Activated CD8-positive, alpha-beta T cell treated with anti-CD3 and anti-CD28 coated beads for 36 hours (primary cell): ENCODE measurements around the gene AOC3. TPM values are rescaled to one million over a fixed set of nuclear protein-coding genes. Genes with fewer than 3 reads are reported as not detected.
"Not testable (repeated sequence)": the region's sequence is repeated elsewhere in the genome, so short reads cannot be mapped to it uniquely, and the experiment has no call there.

Experiments used
- ATAC-seq: fragments of 200-7000 bp; cut with Tn5 transposase; one replicate; pipeline ENCODE4 v1.10.0; 2021; ENCODE audit warnings: mild to moderate bottlenecking, moderate library complexity
- CTCF ChIA-PET: fragments of 350-600 bp; sonication (Branson Sonifier 250); formaldehyde crosslinking; loops from one replicate; lab custom pipeline; 2021; ENCODE audit warnings: antibody characterized with exemption; lab: Charles Lee
- POLR2A ChIA-PET: fragments of 350-600 bp; sonication (Branson Sonifier 250); formaldehyde crosslinking; loops from one replicate; lab custom pipeline; 2021; ENCODE audit warnings: antibody characterized with exemption; lab: Charles Lee
- DNase-seq: peaks from one replicate; pipeline ENCODE4 v3.0.0-alpha.2; 2020
- H3K27ac Mint-ChIP-seq: one replicate; pipeline ENCODE4 v1.8.0; 2021; ENCODE audit warnings: mild to moderate bottlenecking, mixed read lengths
- H3K27me3 Mint-ChIP-seq: one replicate; pipeline ENCODE4 v1.8.0; 2021; ENCODE audit warnings: mixed read lengths
- H3K36me3 Mint-ChIP-seq: one replicate; pipeline ENCODE4 v1.8.0; 2021; ENCODE audit warnings: low read depth, mixed read lengths
- H3K4me1 Mint-ChIP-seq: one replicate; pipeline ENCODE4 v1.8.0; 2021; ENCODE audit warnings: low read depth, mixed read lengths
- H3K4me3 Mint-ChIP-seq: one replicate; pipeline ENCODE4 v1.8.0; 2021; ENCODE audit warnings: mild to moderate bottlenecking, moderate library complexity, mixed read lengths
- H3K9me3 Mint-ChIP-seq: one replicate; pipeline ENCODE4 v1.8.0; 2021; ENCODE audit warnings: mixed read lengths
- intact Hi-C: fragments of 100-400 bp; cut with micrococcal nuclease; formaldehyde crosslinking; loops from one replicate; pipeline ENCODE4 v1.10.0; 2022
- total RNA-seq, 2 experiments: library from RNA; stranded (reverse); gene quantifications; one replicate each; pipeline ENCODE4 v1.2.3, GENCODE V29; 2021
- TF ChIP-seq, protein P1 (sequence below): fragments of 200-600 bp; IDR thresholded peaks from one replicate; pipeline ENCODE4 v1.8.0; 2022; ENCODE audit warnings: antibody characterized with exemption, mild to moderate bottlenecking

AOC3 gene
- total RNA-seq, 2 experiments from 2014 or later = 2.0 to 2.9 TPM

DNA sequence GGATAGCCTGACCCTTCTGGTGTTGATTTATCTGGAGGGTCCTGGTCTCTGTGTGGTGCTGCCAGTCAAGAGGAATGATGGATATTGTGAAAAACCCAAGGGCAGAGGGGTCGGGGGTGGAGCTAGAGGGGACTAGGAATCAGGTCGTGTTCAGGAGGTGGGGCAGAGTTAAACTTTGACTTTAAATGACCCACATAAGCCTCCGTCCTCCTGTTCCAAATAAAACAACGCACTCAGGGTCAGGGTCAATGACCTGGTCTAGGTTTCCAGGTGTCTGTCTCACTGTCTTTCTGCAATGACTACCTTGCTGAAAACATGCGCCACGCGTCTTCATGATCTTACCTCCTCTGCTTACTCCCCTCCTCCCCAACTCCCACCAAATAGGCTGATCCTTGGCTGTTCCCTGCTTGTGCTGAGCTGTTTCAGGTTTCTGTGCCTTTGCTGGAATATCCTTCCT lies 14.7 kb downstream of the AOC3 start:
- no peak for ATAC-seq
- H3K9me3 Mint-ChIP-seq = peaks cover 2% of the 10 kb centered on the region
- peaks cover 2% of the 10 kb centered on the region for H3K27me3 Mint-ChIP-seq
- ChIA-PET POLR2A (no interaction called here), CTCF (no interaction called here)
- TF ChIP-seq, protein P1, sequence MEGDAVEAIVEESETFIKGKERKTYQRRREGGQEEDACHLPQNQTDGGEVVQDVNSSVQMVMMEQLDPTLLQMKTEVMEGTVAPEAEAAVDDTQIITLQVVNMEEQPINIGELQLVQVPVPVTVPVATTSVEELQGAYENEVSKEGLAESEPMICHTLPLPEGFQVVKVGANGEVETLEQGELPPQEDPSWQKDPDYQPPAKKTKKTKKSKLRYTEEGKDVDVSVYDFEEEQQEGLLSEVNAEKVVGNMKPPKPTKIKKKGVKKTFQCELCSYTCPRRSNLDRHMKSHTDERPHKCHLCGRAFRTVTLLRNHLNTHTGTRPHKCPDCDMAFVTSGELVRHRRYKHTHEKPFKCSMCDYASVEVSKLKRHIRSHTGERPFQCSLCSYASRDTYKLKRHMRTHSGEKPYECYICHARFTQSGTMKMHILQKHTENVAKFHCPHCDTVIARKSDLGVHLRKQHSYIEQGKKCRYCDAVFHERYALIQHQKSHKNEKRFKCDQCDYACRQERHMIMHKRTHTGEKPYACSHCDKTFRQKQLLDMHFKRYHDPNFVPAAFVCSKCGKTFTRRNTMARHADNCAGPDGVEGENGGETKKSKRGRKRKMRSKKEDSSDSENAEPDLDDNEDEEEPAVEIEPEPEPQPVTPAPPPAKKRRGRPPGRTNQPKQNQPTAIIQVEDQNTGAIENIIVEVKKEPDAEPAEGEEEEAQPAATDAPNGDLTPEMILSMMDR = no peak
- no peak overlapping the region for H3K4me3 Mint-ChIP-seq
- H3K27ac Mint-ChIP-seq = no peak overlapping the region
- intact Hi-C loops = no loop called here
- no peak for DNase-seq
- H3K4me1 Mint-ChIP-seq = no peaks in the 10 kb centered on the region
- H3K36me3 Mint-ChIP-seq = no peaks in the 10 kb centered on the region

DNA sequence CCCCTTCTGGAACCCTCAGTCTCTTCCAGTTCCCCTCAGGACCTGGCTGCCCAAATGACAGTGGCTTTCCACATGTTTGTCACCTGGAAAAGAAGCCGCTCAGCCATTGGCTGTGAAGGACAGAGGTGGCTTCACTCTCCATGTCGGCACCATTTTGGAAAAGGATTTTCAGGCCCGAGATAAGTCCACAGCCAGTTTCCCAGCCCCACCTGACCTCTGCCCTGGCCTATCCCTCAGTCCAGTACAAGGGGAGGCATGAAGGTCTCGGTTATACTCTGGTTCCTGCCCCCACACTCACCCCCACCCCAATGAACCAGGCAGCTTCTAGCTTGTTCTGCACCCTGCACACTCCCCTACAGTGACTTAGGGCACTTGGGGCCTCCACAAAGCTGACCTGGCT lies 15.2 kb downstream of the AOC3 start:
- TF ChIP-seq, protein P1 = no peak
- no peak overlapping the region for H3K4me3 Mint-ChIP-seq
- DNase-seq = no peak
- H3K36me3 Mint-ChIP-seq = no peaks in the 10 kb centered on the region
- H3K9me3 Mint-ChIP-seq = peaks cover 2% of the 10 kb centered on the region
- intact Hi-C loops = no loop called here
- H3K27me3 Mint-ChIP-seq = peaks cover 2% of the 10 kb centered on the region
- CTCF ChIA-PET = no interaction called here
- H3K4me1 Mint-ChIP-seq = no peaks in the 10 kb centered on the region
- POLR2A ChIA-PET = no interaction called here
- no peak for ATAC-seq
- no peak overlapping the region for H3K27ac Mint-ChIP-seq

DNA sequence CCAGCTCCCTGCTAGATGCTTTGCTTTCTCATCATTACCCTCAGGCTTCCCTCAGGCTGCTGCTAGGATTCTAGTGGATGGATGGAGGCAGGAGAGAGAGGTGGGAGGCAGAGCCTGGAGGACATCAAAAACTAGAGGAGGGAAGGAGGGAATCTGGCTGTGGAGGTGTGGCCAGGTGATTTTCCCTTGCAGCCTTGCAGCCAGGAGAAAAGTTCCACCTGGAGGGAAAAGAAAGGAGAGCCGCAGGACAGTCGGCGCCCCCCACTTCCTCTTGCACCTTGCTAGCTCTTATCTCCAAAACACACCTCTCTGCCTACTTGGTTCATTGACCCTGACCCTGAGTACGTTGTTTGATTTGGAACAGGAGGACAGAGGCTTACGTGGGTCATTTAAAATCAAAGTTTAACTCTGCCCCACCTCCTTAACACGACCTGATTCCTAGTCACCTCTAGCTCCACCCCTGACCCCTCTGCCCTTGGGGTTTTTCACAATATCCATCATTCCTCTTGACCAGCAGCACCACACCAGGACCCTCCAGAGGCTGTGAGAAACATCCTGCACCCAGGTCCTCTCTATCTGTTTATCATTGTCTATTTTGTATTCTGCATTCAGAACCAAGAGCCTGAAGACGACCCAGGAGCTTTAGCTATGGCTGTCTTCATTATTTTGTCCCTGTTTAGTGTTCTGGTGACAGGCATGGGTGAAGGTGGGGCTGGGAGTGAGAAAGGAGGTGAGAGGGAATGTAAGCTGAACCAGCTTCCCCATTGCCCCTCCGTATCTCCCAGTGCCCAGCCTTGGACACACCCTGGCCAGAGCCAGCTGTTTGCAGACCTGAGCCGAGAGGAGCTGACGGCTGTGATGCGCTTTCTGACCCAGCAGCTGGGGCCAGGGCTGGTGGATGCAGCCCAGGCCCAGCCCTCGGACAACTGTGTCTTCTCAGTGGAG lies 15.9 kb downstream of the AOC3 start:
- Mint-ChIP-seq H3K4me1 (no peaks in the 10 kb centered on the region), H3K4me3 (no peak overlapping the region), H3K27me3 (peaks cover 4% of the 10 kb centered on the region), H3K9me3 (peaks cover 2% of the 10 kb centered on the region), H3K27ac (no peak overlapping the region), H3K36me3 (no peaks in the 10 kb centered on the region)
- TF ChIP-seq, protein P1 = no peak
- no peak for DNase-seq
- intact Hi-C loops = no loop called here
- ATAC-seq = no peak
- ChIA-PET CTCF (no interaction called here), POLR2A (no interaction called here)

DNA sequence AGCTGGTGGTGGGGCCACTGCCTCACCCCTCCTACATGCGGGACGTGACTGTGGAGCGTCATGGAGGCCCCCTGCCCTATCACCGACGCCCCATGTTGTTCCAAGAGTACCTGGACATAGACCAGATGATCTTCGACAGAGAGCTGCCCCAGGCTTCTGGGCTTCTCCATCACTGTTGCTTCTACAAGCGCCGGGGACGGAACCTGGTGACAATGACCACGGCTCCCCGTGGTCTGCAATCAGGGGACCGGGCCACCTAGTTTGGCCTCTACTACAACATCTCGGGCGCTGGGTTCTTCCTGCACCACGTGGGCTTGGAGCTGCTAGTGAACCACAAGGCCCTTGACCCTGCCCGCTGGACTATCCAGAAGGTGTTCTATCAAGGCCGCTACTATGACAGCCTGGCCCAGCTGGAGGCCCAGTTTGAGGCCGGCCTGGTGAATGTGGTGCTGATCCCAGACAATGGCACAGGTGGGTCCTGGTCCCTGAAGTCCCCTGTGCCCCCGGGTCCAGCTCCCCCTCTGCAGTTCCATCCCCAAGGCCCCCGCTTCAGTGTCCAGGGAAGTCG lies 16.8 kb downstream of the AOC3 start:
- DNase-seq, H3K4me3 Mint-ChIP-seq, intact Hi-C loops, ATAC-seq, H3K4me1 Mint-ChIP-seq, H3K9me3 Mint-ChIP-seq, CTCF ChIA-PET, H3K27me3 Mint-ChIP-seq, POLR2A ChIA-PET, H3K27ac Mint-ChIP-seq, H3K36me3 Mint-ChIP-seq: not testable (repeated sequence)

DNA sequence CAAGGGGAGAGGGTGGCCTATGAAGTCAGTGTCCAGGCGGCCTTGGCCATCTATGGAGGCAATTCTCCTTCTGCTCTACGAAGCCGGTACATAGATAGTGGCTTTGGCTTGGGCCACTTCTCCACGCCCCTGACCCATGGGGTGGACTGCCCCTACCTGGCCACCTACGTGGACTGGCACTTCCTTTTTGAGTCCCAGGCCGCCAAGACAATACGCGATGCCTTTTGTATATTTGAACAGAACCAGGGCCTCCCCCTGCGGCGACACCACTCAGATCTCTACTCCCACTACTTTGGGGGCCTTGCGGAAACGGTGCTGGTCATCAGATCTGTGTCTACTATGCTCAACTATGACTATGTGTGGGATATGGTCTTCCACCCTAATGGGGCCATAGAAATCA lies 17.3 kb downstream of the AOC3 start:
- H3K36me3 Mint-ChIP-seq = no peaks in the 10 kb centered on the region
- H3K9me3 Mint-ChIP-seq = peaks cover 2% of the 10 kb centered on the region
- H3K4me3 Mint-ChIP-seq = no peak overlapping the region
- DNase-seq (no peak), ATAC-seq (no peak)
- TF ChIP-seq, protein P1 = no peak
- CTCF ChIA-PET = no interaction called here
- H3K4me1 Mint-ChIP-seq = no peaks in the 10 kb centered on the region
- H3K27ac Mint-ChIP-seq = no peak overlapping the region
- intact Hi-C loops = no loop called here
- POLR2A ChIA-PET = no interaction called here
- H3K27me3 Mint-ChIP-seq = peaks cover 6% of the 10 kb centered on the region
